Activated T-cell treated with anti-CD3 and anti-CD28 coated beads for 48 hours (primary cell): ENCODE measurements around the gene RBM34.
"Not testable (repeated sequence)": the region's sequence is repeated elsewhere in the genome, so short reads cannot be mapped to it uniquely, and the experiment has no call there.

ENCODE experiments used
- DNase-seq: peaks from one replicate; pipeline ENCODE4 v3.0.0-alpha.2; 2020; ENCODE audit warnings: low read depth

Gene RBM34, protein sequence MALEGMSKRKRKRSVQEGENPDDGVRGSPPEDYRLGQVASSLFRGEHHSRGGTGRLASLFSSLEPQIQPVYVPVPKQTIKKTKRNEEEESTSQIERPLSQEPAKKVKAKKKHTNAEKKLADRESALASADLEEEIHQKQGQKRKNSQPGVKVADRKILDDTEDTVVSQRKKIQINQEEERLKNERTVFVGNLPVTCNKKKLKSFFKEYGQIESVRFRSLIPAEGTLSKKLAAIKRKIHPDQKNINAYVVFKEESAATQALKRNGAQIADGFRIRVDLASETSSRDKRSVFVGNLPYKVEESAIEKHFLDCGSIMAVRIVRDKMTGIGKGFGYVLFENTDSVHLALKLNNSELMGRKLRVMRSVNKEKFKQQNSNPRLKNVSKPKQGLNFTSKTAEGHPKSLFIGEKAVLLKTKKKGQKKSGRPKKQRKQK

DNA sequence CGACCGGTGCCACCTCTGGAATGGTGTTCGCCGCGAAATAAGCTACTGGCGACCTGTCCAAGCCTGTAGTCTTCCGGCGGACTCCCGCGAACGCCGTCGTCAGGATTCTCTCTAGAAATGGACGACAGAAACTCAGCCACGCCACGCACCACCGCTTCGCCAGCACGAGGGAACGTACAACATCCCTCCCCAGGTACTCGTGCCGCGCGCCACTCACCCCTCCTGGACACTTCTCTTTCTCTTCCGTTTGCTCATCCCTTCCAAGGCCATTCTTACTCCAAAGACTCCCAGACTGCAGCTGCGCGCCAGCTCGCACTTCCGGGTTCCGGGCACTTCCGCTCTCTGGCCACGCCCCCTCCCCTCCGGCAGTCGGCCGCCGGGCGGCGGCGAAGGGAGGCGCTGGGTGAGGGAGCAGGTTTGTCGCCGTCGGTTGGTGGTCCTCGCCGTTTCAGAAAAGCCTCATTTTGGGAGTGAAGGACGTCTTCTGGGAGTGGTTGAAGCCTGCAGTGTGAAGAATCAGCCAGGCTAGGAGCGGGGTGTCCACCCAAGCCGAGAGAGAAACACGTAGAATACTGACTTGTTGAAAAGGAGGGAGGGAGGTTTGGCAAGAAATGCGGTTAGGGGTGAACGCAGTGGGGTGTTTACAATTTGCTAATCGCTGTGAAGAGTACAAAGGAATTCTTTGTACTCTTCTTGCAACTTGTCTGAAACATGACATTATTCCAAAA is at the start of gene RBM34:
RBM34 (minus strand) TSS at position 294 of the 728 bp plus-strand sequence; CDS start at position 270, 24 bp downstream.
- peak; percentile 94 for DNase-seq

DNA sequence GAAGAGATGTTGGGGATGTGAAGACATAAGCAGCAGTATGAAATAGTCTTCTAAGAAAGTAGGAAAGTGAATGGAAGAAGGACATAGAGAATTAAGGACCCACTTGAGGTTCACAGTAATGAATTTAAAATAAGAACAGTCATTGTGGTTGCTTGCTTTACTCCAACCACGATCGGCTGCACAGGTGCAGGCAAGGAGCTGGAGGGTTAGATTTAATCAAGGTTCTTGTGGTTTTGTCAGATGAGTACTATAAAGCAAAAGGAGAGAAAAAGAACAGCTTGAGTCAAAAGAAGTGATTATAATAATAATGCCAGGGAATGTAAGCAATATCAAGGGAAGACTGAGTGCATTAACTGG is 46.1 kb upstream of the RBM34 start:
- DNase-seq, result peak; percentile 40

DNA sequence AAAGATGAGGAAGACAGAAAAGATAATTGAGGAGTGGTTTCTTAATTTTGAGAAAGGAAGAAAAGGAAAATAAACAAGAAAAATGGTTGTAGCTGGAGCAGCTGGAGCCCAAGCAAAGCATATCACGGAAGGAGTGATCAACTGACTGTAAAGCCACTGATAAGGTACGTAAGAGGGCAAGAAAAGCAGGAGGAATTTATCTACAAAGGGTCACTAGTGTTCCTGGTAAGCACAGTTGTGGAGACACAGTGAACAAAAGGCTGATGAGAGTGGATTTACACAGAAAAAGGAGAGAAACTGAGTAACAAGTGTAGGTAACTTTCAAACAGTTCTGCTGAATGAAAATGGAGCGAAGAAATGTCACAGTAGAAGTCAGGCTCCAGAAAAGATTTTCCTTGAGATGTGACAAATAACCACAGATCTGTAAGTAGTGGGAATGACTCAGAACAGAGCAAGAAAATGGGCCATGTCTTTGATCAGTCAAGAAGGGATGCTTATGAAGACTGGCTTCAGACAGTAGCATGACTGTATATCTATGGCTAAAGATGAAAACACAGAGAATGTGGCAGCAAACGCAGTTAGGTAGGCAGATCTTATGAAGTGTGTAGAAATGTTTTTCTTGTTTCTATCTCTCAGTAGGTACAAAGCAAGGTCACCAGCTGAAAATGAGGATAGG is 45.6 kb upstream of the RBM34 start:
- no peak for DNase-seq

DNA sequence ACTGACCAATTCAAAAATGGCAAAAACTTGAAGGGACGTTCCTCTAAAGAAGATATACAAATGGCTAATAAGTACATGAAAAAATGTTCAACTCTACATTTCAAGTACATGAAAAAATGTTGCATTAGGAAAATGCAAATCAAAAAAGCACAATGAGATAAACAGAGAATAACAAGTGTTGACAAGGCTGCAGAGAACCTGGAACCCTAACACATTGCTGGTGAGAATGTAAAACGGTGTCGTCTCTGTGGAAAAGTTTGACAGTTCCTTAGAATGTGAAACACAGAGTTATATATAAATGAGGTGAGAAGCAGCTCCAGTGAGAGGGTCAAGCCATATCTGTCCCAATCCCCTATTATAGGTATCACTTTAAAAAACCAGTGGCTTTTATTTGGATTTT is 44.6 kb upstream of the RBM34 start:
- no peak for DNase-seq

DNA sequence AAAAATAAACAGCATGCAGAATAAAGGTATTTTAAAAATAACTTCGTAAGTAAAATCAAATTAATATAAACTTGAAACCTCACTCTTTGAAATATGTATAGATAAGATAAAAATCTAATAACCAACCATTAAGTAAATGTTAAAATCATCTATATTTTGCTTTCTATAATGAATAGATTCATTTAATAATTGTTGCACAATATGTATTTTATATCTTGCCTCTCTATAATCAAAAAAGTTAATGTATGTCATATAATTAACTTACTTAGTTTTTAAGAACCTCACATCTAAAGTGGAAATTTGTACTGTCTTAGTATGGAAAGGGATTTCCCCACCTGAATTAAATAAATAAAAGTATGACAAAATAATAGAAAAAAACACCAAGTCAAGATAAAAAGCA is 42.4 kb upstream of the RBM34 start:
- DNase-seq, result no peak

DNA sequence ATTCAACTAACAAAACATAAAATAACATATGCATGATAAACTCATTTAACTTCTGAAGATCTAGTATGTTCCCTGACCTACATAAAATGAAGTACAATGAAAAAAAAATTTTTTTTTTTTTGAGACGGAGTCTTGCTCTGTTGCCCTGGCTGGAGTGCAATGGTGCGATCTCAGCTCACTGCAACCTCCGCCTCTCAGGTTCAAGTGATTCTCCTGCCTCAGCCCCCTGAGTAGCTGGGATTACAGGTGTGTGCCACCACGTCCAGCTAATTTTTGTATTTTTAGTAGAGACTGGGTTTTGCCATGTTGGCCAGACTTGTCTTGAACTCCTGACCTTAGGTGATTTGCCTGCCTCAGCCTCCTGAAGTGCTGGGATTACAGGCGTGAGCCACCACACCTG is 41.4 kb upstream of the RBM34 start:
- not testable (repeated sequence) for DNase-seq

DNA sequence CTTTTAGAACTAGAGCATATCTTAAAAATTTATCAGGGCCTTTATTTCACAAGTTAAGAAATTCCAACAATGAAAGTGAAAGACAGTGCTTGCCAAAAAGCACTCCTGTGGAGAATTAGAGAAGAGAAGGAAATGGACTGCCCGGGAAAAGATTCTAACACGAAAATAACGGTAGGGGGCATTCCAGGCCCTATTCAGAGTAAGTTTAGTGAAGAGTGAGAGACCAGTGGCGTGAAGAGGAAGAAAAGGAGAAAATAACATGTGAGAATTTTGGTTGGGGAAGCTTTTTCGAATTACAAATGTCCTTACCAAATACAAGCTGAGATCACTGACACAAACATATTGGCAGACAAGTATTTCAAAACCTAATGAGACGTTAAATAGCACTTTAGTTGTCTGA is 38.4 kb upstream of the RBM34 start:
- DNase-seq, result no peak

DNA sequence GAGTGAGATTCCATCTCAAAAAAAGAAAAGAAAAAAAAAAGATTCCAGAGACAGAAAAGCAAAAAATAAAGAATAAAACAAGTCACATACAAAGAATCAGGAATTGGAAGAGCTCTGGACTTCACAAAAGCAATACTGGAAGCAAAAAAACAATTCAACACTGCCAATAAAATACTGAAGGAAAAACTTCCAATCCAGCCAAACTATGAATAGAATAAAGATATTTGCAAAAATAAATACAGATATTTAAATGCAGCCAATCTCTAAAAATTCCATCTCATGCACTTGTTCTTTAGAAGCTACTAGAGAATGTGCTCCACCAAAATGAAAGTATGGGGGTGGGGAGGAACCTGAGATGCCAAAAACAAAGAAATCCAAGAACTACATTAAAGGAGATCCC is 29.4 kb upstream of the RBM34 start:
- no peak for DNase-seq

DNA sequence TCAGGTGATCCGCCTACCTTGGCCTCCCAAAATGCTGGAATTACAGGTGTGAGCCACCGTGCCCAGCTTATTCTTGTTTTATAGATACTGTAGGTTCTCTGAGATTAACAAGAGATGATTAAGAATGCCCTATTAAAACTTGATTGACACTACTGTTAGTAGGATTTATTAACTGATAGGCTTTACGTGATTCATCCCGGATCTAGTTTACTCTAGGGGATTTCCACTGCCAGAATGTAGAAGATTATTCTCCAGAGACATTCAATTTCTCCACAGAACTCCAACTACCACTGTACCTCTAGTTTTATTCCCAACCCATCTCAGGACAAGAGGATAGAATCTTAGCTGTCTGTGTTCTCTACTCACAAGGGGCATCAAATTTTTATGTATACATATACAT is 26.3 kb upstream of the RBM34 start:
- no peak for DNase-seq

DNA sequence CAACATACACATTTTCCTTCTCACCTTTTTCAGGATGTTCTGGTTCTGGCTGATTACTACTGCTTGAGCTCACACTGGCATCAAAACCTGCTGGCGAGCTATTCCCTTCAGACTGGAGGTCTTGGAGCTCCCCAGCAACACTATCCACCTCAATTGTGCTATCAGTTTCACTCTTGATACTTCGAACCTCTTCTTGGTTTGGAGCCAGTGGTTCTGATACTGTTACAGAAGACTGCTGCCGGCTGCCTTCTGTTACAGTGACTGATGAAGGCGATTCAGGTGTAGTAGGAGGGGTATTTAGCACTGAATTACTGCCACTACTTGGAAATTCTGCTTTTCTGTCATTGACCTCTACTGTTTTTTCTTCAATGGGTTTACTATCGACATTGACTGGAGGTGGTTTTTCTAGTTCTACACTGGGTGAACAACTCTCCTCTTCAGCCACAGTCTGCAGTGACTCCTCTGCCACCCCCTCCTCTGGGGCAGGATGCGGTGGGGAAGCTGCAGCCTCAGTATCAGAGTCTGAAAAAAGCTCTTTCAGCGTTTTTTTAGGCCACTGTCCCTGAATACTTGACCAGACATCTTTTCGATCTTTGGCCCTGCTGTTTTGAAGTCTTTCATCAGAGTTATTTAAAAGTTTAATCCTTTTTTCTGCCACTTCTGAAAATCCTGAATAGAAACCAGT is 20.7 kb upstream of the RBM34 start:
- DNase-seq, result no peak

DNA sequence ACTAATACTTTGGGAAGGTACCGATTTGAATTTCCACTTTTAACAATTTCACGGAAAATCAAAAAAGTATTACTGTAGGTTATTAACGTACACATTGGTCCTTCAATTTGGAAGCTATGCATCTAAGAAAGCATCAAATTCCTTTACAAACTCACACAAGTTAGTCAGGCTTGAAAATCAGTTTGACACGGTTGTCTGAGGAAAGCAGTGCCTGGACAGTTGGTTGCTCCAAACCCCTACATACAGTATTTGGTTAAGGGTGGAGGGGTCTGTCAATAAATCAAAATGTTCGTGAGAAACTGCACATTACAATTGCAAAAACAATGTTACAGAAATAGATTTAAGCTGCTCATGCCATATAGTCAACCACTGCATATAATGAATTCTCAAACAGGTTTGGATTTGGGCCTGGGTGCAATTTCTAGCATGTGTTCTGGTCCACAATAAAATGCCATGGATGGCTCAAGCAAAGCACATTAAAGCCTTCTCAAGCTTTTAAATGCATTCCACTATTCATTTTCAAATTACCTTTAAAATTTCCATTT is 19.9 kb upstream of the RBM34 start:
- DNase-seq, result no peak

DNA sequence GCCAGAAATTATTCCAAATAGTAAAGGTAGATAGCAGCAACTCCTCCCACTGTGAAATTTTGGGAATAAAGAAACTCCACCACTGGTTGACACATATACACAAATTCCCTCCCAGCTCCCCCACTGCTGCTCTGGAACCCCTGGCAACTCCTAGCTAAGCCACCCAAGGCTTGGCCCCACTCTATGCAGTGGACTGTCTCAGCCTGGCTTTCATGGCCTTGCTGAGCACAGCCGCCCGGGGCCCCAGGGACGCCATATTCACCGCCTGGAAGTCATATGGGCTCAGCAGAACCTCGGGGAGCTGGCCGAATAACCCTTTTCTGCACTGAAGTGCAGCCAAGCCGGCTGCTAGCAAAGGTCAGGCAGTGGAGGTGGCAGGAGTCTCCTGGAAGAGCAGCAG is 15.4 kb upstream of the RBM34 start:
- DNase-seq, result no peak

DNA sequence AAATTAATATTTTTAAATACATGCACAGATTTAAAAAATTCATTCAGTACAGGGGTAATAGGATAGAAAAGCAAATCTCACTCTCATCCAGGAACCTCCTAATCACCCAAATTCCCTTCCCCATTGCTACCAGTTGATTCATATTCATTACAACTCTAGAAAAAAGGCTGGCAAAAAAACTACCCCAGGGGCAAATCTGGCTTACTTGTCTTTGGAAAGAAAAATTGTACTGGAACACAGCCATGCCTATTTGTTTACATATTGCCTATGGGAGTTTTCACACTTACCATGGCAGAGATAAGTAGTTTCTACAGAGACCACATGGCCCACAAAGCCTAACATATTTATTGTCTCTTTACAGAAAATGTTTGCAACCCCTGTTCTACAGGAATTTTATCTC is 8.9 kb upstream of the RBM34 start:
- DNase-seq, result no peak

DNA sequence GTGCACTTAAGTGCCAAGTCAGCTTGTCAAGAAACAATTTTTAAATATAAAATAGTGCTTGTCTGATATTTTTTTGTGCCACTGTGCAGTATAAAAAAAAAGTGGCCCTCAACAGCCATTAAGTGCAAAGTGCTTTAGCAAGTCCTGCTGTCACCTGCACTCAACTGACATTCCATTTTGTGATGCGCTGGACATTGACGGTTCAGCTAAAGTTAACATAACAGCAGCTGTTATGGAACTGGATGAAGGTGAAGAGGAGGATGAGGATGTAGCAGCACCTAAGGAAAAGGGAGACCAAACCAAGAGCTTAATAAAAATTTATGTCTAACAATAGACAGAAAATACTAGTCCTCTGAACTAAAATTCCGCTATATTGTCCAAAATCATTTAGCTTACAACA is 7.3 kb upstream of the RBM34 start:
- DNase-seq, result no peak

DNA sequence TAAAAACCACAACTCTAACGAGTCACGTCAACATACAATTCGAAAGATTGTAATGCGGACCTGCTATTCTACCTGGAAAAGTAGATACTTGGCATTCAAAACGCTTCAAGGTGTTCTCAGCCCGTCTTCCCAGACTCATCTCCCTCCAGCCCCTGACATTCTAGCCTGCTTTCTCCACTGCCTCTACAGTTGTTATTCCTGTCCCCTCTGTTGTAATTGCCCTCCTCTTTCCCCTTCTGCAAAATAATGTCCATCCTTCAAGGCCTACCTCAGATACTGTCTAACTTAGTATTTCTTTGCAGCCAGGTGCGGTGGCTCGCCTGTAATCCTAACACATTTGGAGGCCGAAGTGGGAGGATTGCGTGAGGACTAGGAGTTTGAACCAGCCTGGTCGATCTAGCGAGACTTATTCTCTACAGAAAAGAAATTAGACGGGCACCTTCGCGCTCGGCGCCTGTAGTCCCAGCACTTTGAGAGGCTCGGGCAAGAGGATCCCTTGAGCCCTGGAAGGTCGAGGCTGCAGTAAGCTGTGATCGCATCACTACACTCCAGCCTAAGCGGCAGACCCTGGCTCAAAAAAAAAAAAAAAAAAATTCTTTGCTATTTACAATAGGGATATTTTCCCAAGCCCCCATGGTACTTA is 756 bp upstream of the RBM34 start:
- no peak for DNase-seq

DNA sequence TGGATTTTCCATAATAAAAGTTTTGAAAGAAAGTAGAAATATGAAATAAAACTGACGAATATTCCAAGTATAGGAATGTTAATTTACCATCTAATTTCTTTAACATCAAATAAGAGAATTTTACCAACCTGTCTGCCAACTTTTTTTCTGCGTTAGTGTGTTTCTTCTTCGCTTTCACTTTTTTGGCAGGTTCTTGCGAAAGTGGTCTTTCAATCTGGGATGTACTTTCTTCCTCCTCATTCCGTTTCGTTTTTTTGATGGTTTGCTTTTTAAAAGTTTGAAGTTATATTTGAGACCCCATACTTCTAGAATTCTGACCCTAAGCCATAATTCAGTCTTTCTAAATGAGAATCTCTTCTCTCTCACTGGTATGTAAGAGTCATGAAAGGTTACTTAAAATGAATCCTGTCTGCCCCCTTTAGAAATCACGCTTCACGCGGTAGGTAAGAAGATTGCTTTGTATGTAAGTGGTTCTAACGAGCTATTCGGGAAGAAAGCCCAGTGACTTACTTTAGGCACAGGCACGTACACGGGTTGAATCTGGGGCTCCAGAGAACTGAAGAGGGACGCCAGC is 580 bp downstream of the RBM34 start:
- no peak for DNase-seq

DNA sequence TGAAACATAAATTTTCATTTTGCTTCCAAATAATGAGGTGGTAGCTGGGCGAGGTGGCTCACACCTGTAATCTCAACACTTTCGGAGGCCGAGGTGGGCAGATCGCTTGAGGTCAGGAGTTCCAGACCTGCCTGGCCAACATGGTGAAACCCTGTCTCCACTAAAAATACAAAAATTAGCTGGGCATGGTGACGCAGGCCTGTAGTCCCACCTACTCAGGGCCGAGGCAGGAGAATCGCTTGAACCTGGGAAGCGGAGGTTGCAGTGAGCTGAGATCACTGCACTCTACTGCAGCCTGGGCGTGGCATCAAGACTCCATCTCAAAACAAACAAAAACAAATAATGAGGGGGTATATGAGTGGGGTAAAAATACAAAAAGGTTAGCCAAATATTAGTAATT is 1.1 kb downstream of the RBM34 start:
- DNase-seq, result not testable (repeated sequence)

DNA sequence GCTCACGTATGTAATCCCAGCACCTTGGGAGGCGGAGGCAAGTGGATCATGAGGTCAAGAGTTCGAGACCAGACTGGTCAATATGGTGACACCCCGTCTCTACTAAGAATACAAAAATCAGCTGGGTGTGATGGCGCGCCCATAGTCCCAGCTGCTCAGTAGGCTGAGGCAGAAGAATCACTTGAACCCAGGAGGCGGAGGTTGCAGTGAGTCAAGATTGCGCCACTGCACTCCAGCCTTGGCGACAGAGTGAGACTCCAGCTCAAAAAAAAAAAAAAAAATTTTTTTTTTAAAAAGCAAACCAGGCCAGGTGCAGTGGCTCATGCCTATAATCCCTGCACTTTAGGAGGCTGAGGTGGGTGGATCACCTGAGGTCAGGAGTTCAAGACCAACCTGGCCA is 1.8 kb downstream of the RBM34 start:
- DNase-seq, result not testable (repeated sequence)

DNA sequence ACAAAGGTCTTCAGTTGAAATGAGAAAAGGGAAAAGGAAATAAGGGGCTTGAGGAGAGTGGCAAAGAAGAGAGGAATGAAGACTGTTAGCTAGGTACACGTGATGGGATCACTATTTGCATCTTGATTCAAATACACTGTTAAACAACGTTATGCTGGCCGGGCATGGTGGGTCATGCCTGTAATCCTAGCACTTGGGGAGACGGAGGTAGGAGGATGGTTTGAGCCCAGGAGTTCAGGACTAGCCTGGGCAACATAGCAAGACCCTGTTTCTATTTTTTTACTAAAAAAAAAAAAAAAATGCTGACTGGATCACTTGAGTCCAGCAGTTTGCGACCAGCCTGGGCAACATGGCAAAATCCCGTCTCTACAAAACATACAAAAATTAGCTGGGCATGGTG is 2.4 kb downstream of the RBM34 start:
- DNase-seq, result no peak

DNA sequence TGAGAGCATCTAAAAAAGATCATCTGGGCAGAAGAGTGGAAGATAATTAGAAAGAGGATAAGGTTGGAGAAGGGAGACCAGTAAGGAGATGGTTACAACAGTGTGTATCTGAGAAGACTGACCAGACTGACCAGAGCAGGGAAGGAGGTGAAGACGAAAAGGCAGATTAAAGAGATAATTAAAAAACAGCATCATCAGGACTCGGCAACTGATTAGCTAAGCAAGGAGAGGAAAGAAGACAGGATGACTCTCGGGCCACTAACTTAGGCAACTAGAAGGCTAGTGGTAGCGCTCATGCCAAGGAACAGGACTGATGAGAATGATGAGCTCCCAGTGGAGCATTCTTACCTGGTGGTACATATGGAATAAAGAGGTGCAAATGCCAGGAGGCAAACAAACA is 3.9 kb downstream of the RBM34 start:
- no peak for DNase-seq

DNA sequence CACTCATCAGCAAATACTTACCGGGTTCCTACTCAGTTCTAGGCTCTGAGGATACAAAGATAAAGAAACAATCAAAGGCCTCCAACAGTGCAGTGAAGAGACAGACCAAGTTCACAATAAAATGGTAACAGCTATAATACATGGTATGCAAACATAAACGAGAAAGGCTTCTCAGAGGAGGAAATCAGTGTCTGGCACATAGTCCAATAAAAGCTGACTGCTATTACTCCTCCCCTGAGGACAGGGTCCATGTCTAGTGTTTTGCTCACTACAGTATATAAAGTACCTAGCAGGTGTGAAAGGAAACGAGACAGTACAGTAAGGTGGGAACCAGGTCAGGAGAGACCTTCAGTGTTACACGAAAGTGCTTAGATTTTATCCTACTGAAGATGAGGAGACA is 4.3 kb downstream of the RBM34 start:
- DNase-seq, result no peak
